ENCODE results near the gene VSX2.

The VSX2 gene

GRCh38 chr14:74237441-74237840, 1.8 kb upstream of the VSX2 start:
- no peak overlapping the region for H3K56ac ChIP-seq (ENCODE audit: low read length)
- H4K5ac ChIP-seq (ENCODE audit: low read length): no peak overlapping the region
- no peak overlapping the region for H2BK120ac ChIP-seq (ENCODE audit: low read depth, low read length)
- no peak overlapping the region for H2AK5ac ChIP-seq (ENCODE audit: low read length)
- no peak overlapping the region for H3K4ac ChIP-seq (ENCODE audit: low read depth, low read length)
- H3K4me1 ChIP-seq (ENCODE audit: control insufficient read depth, low read depth, low read length): no peaks in the 10 kb centered on the region
- no peak overlapping the region for H3K9ac ChIP-seq (ENCODE audit: low read length)
- no peaks in the 10 kb centered on the region for H3K79me1 ChIP-seq (ENCODE audit: low read length)
- H3K27ac ChIP-seq (ENCODE audit: low read depth, low read length): no peak overlapping the region
- no peak for DNase-seq
- no peak overlapping the region for H3K23ac ChIP-seq (ENCODE audit: low read length)
- H3K18ac ChIP-seq (ENCODE audit: low read length): no peak overlapping the region
- no peak overlapping the region for H4K8ac ChIP-seq (ENCODE audit: low read depth, low read length)
- no peak overlapping the region for H3K4me2 ChIP-seq (ENCODE audit: low read length)
- no peak overlapping the region for H3K4me3 ChIP-seq (ENCODE audit: low read length)
- no peaks in the 10 kb centered on the region for H3K79me2 ChIP-seq (ENCODE audit: control insufficient read depth, insufficient read depth, low read length)
- peaks cover 46% of the 10 kb centered on the region for H3K27me3 ChIP-seq (ENCODE audit: insufficient read depth, low read length, poor library complexity)
- no peak overlapping the region for H2BK15ac ChIP-seq (replicated peaks; ENCODE audit: low read depth)
- no peak overlapping the region for H2BK5ac ChIP-seq (ENCODE audit: low read length)
- WGBS (ENCODE audit: extremely low coverage, insufficient coverage, low lambda C conversion rate): no CpG with 5 or more reads among the region's 4 CpGs
- H3K36me3 ChIP-seq (ENCODE audit: control insufficient read depth, insufficient read depth, low read length): no peaks in the 10 kb centered on the region

DNA sequence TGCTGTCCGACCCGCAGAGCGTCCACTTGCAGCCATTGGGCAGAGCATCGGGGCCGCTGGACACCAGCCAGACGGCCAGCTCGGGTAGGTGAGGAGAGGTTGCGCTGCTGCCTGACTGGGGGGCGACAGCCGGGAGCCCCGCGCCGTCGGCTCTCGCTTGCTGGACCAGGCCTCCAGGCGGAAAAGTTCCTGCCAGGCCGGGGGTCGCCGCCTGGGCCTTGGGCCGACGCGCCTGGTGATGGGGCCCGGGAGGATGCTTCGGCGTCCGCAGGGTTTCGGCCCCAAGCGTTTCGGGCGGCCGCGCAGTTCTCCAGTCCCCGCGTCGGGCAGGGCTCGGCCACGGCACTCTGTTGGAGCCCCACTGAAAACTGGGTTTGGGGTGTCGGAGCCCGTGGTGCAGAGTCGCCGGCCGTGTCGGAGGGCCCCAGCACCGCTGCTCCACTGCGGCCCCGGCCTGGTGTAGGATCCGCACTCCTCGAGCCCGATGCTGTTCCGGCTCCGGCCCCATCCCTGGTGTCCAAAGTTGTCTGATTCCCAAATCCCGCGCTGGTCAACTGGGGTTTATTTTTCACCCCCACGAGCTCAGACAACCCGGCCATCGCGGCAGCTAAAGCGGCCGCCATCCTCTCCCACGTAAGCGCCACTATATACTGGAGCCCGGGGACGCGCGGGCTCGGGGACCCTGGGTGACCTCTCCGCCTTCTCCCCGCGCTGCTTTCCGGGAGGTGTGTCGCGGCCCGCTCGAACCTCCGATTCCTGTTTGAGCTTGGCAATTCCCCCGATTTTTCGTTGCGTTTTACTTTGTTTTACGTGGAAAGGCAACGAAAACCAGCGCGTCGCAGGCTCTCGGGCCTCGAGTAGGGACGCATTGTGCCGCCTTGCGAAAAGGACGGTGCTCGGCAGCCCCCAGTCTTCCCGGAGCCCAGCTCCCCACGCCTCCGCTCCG, 872 bp downstream of the VSX2 start:
- Histone ChIP-seq H3K9ac (ENCODE audit: low read length) (peak overlapping the region; percentile 50), H3K79me1 (ENCODE audit: low read length) (no peaks in the 10 kb centered on the region), H3K4me1 (ENCODE audit: control insufficient read depth, low read depth, low read length) (no peaks in the 10 kb centered on the region), H3K27ac (ENCODE audit: low read depth, low read length) (no peak overlapping the region), H3K79me2 (ENCODE audit: control insufficient read depth, insufficient read depth, low read length) (no peaks in the 10 kb centered on the region), H3K4ac (ENCODE audit: low read depth, low read length) (no peak overlapping the region), H3K4me3 (ENCODE audit: low read length) (no peak overlapping the region), H4K8ac (ENCODE audit: low read depth, low read length) (no peak overlapping the region), H3K23ac (ENCODE audit: low read length) (no peak overlapping the region), H3K56ac (ENCODE audit: low read length) (peak overlapping the region; percentile 70), H2BK120ac (ENCODE audit: low read depth, low read length) (no peak overlapping the region), H3K36me3 (ENCODE audit: control insufficient read depth, insufficient read depth, low read length) (no peaks in the 10 kb centered on the region), H2BK15ac (replicated peaks; ENCODE audit: low read depth) (no peak overlapping the region), H2BK5ac (ENCODE audit: low read length) (no peak overlapping the region), H3K18ac (ENCODE audit: low read length) (no peak overlapping the region), H4K5ac (ENCODE audit: low read length) (no peak overlapping the region), H3K4me2 (ENCODE audit: low read length) (peak overlapping the region; percentile 75), H2AK5ac (ENCODE audit: low read length) (no peak overlapping the region), H3K27me3 (ENCODE audit: insufficient read depth, low read length, poor library complexity) (peaks cover 62% of the 10 kb centered on the region)
- DNase-seq: peak; percentile 41
- no CpG with 5 or more reads among the region's 94 CpGs for WGBS (ENCODE audit: extremely low coverage, insufficient coverage, low lambda C conversion rate)

DNA sequence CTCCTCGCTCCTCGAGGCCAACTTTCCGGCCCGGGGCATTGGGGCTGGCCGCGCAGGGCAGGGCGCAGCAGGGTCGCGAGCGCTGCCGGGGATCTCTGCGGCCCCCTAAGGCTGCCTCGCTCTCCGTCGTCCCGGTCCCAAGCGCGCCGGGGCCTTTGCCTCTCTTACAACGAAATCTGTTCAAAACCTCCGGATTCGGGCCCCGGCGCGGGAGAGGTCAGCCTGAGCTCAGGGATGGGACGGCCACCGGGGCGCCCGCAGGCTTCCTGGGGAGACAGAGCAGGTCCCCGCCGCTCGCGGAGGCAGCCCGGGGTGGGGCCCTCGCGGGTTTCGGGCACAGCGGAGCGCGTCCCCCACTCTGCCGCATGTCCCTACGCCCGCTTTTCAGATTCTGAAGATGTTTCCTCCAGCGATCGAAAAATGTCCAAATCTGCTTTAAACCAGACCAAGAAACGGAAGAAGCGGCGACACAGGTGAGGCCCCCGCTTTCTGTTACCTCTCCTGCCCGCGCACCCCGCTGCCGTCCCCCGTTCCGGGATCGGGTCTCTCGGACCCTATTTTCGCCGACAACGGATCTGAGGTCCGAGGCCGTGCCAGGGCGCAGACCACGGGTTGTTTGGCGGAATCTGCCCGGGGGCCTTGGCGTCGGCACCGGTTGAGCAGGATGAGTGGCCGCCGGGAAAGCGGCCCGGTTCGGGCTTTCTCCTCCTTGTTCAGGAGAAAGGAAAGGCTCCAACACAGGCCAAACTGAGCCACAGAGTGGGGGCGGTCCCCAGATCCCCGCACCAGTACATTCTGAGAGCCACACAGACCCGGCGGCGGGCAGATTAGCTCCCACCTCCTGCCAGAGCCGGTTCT, 1.8 kb downstream of the VSX2 start:
- no peaks in the 10 kb centered on the region for H3K4me1 ChIP-seq (ENCODE audit: control insufficient read depth, low read depth, low read length)
- no peak overlapping the region for H2BK15ac ChIP-seq (replicated peaks; ENCODE audit: low read depth)
- no peak overlapping the region for H2BK5ac ChIP-seq (ENCODE audit: low read length)
- H2AK5ac ChIP-seq (ENCODE audit: low read length): no peak overlapping the region
- no peaks in the 10 kb centered on the region for H3K79me2 ChIP-seq (ENCODE audit: control insufficient read depth, insufficient read depth, low read length)
- no peaks in the 10 kb centered on the region for H3K36me3 ChIP-seq (ENCODE audit: control insufficient read depth, insufficient read depth, low read length)
- no peak overlapping the region for H2BK120ac ChIP-seq (ENCODE audit: low read depth, low read length)
- peak overlapping the region; percentile 75 for H3K4me2 ChIP-seq (ENCODE audit: low read length)
- no peak overlapping the region for H3K27ac ChIP-seq (ENCODE audit: low read depth, low read length)
- no peaks in the 10 kb centered on the region for H3K79me1 ChIP-seq (ENCODE audit: low read length)
- peaks cover 62% of the 10 kb centered on the region for H3K27me3 ChIP-seq (ENCODE audit: insufficient read depth, low read length, poor library complexity)
- WGBS (ENCODE audit: extremely low coverage, insufficient coverage, low lambda C conversion rate): no CpG with 5 or more reads among the region's 80 CpGs
- no peak overlapping the region for H4K5ac ChIP-seq (ENCODE audit: low read length)
- H3K56ac ChIP-seq (ENCODE audit: low read length): peak overlapping the region; percentile 70
- no peak overlapping the region for H3K18ac ChIP-seq (ENCODE audit: low read length)
- H3K4me3 ChIP-seq (ENCODE audit: low read length): no peak overlapping the region
- peak; percentile 42 for DNase-seq
- peak overlapping the region; percentile 50 for H3K9ac ChIP-seq (ENCODE audit: low read length)
- no peak overlapping the region for H3K4ac ChIP-seq (ENCODE audit: low read depth, low read length)
- H3K23ac ChIP-seq (ENCODE audit: low read length): no peak overlapping the region
- no peak overlapping the region for H4K8ac ChIP-seq (ENCODE audit: low read depth, low read length)

DNA sequence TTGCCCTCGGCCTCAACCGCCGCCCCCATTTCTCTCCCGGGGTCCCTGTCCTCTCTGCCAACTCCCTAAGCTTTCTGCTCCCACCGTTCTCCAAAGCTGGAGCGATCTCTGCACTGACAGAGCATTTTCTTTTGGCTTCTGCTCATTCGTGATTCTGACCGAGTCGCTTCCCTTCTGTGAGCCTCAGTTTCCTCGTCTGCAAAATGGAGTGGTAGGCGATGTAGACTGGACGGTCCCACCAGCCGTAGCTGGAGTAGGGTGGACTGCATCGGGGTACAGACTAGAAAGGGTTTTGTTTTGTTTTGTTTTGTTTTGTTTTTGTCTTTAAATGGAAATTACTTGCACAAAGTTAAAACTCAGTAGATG, 2.4 kb downstream of the VSX2 start:
- H4K5ac ChIP-seq (ENCODE audit: low read length): no peak overlapping the region
- no peak overlapping the region for H3K18ac ChIP-seq (ENCODE audit: low read length)
- no peak for DNase-seq
- H3K9ac ChIP-seq (ENCODE audit: low read length): no peak overlapping the region
- no peak overlapping the region for H3K27ac ChIP-seq (ENCODE audit: low read depth, low read length)
- H3K4ac ChIP-seq (ENCODE audit: low read depth, low read length): no peak overlapping the region
- H3K4me1 ChIP-seq (ENCODE audit: control insufficient read depth, low read depth, low read length): no peaks in the 10 kb centered on the region
- H2BK120ac ChIP-seq (ENCODE audit: low read depth, low read length): no peak overlapping the region
- no peaks in the 10 kb centered on the region for H3K36me3 ChIP-seq (ENCODE audit: control insufficient read depth, insufficient read depth, low read length)
- no peaks in the 10 kb centered on the region for H3K79me2 ChIP-seq (ENCODE audit: control insufficient read depth, insufficient read depth, low read length)
- H3K56ac ChIP-seq (ENCODE audit: low read length): no peak overlapping the region
- H3K4me2 ChIP-seq (ENCODE audit: low read length): no peak overlapping the region
- no peaks in the 10 kb centered on the region for H3K79me1 ChIP-seq (ENCODE audit: low read length)
- no peak overlapping the region for H3K23ac ChIP-seq (ENCODE audit: low read length)
- H4K8ac ChIP-seq (ENCODE audit: low read depth, low read length): no peak overlapping the region
- H2BK5ac ChIP-seq (ENCODE audit: low read length): no peak overlapping the region
- no peak overlapping the region for H3K4me3 ChIP-seq (ENCODE audit: low read length)
- H3K27me3 ChIP-seq (ENCODE audit: insufficient read depth, low read length, poor library complexity): peaks cover 62% of the 10 kb centered on the region
- no peak overlapping the region for H2AK5ac ChIP-seq (ENCODE audit: low read length)
- H2BK15ac ChIP-seq (replicated peaks; ENCODE audit: low read depth): no peak overlapping the region
- no CpG with 5 or more reads among the region's 14 CpGs for WGBS (ENCODE audit: extremely low coverage, insufficient coverage, low lambda C conversion rate)

DNA sequence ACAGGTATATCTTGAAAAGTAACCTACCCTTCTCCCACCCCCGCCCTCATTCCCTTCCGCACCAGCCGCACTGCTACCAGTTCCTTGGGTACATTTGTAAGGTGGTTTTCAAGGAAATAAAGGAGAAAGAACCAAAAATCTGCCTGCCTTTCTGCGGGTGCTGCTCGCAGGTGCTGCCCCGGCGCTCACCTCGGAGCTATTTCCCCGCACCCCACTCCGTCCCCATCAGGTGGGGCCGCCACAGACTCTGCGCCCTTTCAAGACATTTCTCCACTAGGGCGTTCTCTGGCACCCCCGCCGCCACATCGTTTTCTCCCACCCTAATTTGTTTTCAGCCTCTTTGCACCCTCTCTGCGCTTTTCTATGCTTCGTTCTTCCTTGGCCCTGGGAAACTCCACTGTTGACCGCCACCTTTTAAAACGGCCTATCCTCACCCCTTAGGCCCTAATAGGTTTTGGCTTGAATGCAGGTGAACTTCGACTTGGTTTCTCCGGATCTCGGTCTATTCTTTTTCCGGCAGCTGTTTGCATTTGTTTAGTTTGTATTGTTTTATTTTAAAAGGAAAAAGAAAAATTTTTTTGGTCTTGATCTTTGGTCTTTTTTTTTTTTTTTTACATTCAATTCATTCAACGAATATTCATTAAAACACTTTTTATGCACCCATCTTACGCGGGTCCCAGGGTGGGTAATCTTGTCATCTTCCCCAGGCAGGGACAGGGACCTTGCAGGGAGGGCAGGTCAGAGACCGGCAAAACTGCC, 3.0 kb downstream of the VSX2 start:
- no peak overlapping the region for H2BK5ac ChIP-seq (ENCODE audit: low read length)
- H2BK15ac ChIP-seq (replicated peaks; ENCODE audit: low read depth): no peak overlapping the region
- DNase-seq: no peak
- H3K18ac ChIP-seq (ENCODE audit: low read length): no peak overlapping the region
- no peak overlapping the region for H3K4me2 ChIP-seq (ENCODE audit: low read length)
- H4K8ac ChIP-seq (ENCODE audit: low read depth, low read length): no peak overlapping the region
- H3K27me3 ChIP-seq (ENCODE audit: insufficient read depth, low read length, poor library complexity): peaks cover 62% of the 10 kb centered on the region
- H3K4ac ChIP-seq (ENCODE audit: low read depth, low read length): no peak overlapping the region
- no peak overlapping the region for H3K56ac ChIP-seq (ENCODE audit: low read length)
- no peak overlapping the region for H3K9ac ChIP-seq (ENCODE audit: low read length)
- no CpG with 5 or more reads among the region's 28 CpGs for WGBS (ENCODE audit: extremely low coverage, insufficient coverage, low lambda C conversion rate)
- no peaks in the 10 kb centered on the region for H3K79me1 ChIP-seq (ENCODE audit: low read length)
- H3K36me3 ChIP-seq (ENCODE audit: control insufficient read depth, insufficient read depth, low read length): no peaks in the 10 kb centered on the region
- no peaks in the 10 kb centered on the region for H3K79me2 ChIP-seq (ENCODE audit: control insufficient read depth, insufficient read depth, low read length)
- no peak overlapping the region for H2BK120ac ChIP-seq (ENCODE audit: low read depth, low read length)
- no peaks in the 10 kb centered on the region for H3K4me1 ChIP-seq (ENCODE audit: control insufficient read depth, low read depth, low read length)
- no peak overlapping the region for H2AK5ac ChIP-seq (ENCODE audit: low read length)
- H4K5ac ChIP-seq (ENCODE audit: low read length): no peak overlapping the region
- peak overlapping the region; percentile 7 for H3K23ac ChIP-seq (ENCODE audit: low read length)
- H3K27ac ChIP-seq (ENCODE audit: low read depth, low read length): no peak overlapping the region
- H3K4me3 ChIP-seq (ENCODE audit: low read length): no peak overlapping the region
